Gastroesophageal sphincter (tissue), 3 donors: ENCODE measurements around the gene ENTREP3.

Source experiments
- CTCF ChIP-seq, 4 experiments: fragments of 200-600 bp in 2 of 4; fragments of 450-650 bp in 2 of 4; sonication (generic) in 1 of 4; IDR thresholded peaks; one replicate each; pipeline ENCODE4 v1.5.1; 2017 to 2019; ENCODE audit warnings: antibody characterized with exemption in 4 of 4, mild to moderate bottlenecking in 2 of 4, moderate library complexity in 2 of 4
- POLR2A ChIP-seq, 2 donors: fragments of 450-650 bp; IDR thresholded peaks; one replicate each; pipeline ENCODE4 v1.6.1; 2017; ENCODE audit warnings: antibody characterized with exemption in 2 of 2, mild to moderate bottlenecking in 2 of 2, moderate library complexity in 1 of 2

DNA sequence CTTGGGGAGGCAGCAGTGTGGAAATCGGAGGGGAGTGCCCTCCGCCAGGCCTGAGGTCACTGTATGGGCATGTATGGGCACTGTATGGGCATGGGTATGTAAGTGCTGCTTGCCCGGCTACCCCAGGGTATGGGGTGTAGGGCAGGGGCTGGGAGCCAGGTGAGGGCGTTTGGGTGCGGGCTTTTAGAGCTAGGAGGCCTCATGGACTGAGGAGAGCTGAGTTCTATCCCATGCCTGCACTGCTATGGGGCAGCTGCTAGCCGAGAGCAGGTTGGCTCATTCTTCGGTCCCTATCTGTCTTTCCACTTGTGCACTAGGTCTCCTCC is 40.6 kb upstream of the ENTREP3 start:
- TF ChIP-seq CTCF (IDR thresholded peaks at IDR 0.05) = no peak
- no peak for TF ChIP-seq POLR2A (IDR thresholded peaks at IDR 0.05)
